ENCODE results near the gene FASTKD1.
"Not testable (repeated sequence)": the region's sequence is repeated elsewhere in the genome, so short reads cannot be mapped to it uniquely, and the experiment has no call there.

Gene FASTKD1

DNA sequence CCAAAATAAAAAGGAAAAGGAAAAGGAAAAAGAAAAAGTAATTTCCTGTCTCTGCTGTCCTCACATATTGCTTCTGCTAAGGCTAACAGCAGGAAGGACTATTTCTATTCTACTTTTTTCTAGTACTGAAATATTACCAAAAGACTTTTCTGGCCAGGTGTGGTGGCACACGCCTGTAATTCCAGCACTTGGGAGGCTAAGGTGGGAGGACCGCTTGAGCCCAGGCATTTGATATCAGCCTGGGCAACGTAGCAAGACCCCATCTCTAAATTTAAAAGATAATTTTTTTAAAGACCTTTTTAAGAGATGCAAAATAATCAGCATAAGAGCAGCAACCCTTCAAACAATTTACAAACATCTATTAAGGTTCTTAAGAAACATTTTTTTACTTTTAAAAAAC lies 31.2 kb downstream of the FASTKD1 start:
- Mint-ChIP-seq H3K27ac (no peak overlapping the region), H3K9me3 (no peaks in the 10 kb centered on the region), H3K4me1 (no peaks in the 10 kb centered on the region), H3K27me3 (no peaks in the 10 kb centered on the region), H3K36me3 (peaks cover 13% of the 10 kb centered on the region), H3K4me3 (no peak overlapping the region)
- ATAC-seq (ENCODE audit: low read depth) (no peak), DNase-seq (ENCODE audit: low spot score in 2 of 2) (no peak)

DNA sequence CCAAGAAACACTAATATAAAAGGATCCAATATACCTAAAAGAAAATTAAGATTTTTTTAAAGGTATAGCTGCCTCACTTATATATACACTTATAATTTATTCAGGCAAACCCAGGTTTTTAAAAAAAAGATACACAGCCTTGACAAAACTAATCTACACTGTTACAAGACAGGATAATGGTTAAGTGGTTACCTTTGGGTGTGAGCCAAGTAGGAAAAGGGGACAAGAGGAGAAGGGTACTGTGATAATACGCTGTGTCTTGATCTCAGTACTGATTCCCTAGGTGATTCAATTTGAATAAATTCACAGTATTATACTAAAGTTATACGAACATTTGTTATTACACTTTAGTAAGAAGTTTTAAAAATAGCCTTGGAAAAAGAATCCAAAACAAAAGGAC lies 33.5 kb downstream of the FASTKD1 start:
- H3K4me3 Mint-ChIP-seq = no peak overlapping the region
- no peaks in the 10 kb centered on the region for H3K4me1 Mint-ChIP-seq
- DNase-seq (ENCODE audit: low spot score in 2 of 2) = no peak
- H3K27ac Mint-ChIP-seq = no peak overlapping the region
- H3K36me3 Mint-ChIP-seq = peaks cover 13% of the 10 kb centered on the region
- ATAC-seq (ENCODE audit: low read depth) = no peak
- no peaks in the 10 kb centered on the region for H3K9me3 Mint-ChIP-seq
- H3K27me3 Mint-ChIP-seq = no peaks in the 10 kb centered on the region

DNA sequence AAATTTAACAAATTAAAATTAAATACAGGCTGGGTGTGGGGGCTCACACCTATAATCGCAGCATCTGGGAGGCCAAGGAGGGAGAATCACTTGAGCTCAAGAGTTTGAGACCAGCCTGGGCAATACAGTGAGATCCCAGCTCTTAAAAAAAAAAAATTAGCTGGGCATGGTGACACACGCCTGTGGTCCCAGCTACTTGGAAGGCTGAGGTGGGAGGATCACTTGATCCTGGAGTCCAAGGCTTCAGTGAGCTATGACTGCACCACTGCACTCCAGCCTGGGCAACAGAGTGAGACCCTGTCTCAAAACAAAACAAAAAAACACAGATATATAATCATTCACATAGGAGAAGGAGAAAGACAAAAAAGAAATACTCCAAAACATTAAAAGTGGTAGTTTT lies 34.2 kb downstream of the FASTKD1 start:
- not testable (repeated sequence) for H3K27ac Mint-ChIP-seq; ATAC-seq (ENCODE audit: low read depth); H3K4me3 Mint-ChIP-seq; H3K4me1 Mint-ChIP-seq; H3K27me3 Mint-ChIP-seq; H3K9me3 Mint-ChIP-seq; DNase-seq (ENCODE audit: low spot score in 2 of 2)
- peaks cover 13% of the 10 kb centered on the region for H3K36me3 Mint-ChIP-seq

DNA sequence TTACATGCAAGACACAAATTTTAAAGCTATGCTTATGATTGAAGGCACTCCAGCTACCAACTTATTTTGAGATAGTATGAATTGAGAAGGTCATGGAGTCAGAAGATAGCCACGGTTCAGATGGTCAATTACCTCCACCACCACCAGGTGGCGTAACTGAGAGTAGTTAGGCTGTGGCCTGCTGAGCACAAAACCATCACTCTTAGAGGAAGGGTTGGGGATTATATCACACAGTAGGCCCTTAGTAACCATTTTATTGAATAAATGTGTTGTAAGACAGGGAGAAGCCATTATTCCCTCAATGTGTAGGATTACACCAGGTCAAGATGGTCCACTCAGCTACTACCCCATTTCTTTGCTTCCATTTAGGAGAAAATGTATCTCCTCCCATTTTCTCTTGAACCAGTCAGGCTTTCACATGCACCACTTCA lies 45.4 kb downstream of the FASTKD1 start:
- Mint-ChIP-seq H3K36me3 (peaks cover 3% of the 10 kb centered on the region), H3K27ac (no peak overlapping the region), H3K4me3 (no peak overlapping the region), H3K4me1 (no peaks in the 10 kb centered on the region), H3K9me3 (no peaks in the 10 kb centered on the region), H3K27me3 (no peaks in the 10 kb centered on the region)
- ATAC-seq (ENCODE audit: low read depth) (peak; percentile 89), DNase-seq (ENCODE audit: low spot score in 2 of 2) (peak; percentile 72 to 75)

DNA sequence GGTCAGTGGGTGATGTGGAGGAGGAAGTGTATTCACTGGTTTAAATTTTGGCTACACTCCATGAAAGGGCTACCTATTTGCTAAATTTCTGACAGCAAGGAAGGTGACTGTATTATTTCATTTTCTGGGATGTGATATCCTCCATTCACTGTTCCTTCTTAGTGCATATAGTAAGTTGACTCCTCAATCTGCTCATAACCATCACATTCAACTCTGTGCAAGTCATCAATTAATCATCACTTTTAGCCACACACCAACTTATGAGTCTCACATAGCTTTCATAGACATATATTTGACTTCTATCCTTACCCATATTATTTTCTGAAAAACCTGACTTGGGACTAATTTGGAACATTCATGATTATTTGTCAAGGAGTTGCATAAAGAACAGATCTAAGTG lies 47.2 kb downstream of the FASTKD1 start:
- Mint-ChIP-seq H3K27me3 (no peaks in the 10 kb centered on the region), H3K36me3 (peaks cover 3% of the 10 kb centered on the region), H3K27ac (no peak overlapping the region), H3K4me1 (no peaks in the 10 kb centered on the region), H3K4me3 (no peak overlapping the region), H3K9me3 (no peaks in the 10 kb centered on the region)
- DNase-seq (ENCODE audit: low spot score in 2 of 2) = no peak
- no peak for ATAC-seq (ENCODE audit: low read depth)

DNA sequence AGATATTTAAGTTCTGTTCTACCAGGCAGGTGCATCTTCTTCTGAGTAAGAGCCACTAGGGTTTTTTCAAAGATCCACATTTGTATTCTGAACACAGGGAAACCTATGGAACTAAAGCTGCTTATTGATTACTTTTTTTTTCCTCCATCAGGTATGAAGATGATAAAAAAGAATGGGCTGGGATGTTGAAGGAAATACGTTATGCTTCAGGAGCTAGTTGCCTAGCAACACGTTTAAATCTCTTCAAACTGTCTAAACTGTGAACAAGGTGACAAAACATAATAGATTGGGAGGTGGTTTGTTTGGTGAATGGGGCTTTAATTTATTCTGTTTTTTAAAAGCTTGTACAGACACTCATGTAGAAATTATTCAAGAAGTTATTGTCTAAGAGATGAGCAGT lies 48.2 kb downstream of the FASTKD1 start:
- Mint-ChIP-seq H3K4me3 (no peak overlapping the region), H3K27ac (no peak overlapping the region), H3K27me3 (no peaks in the 10 kb centered on the region), H3K36me3 (peaks cover 3% of the 10 kb centered on the region), H3K4me1 (no peaks in the 10 kb centered on the region), H3K9me3 (no peaks in the 10 kb centered on the region)
- ATAC-seq (ENCODE audit: low read depth) (no peak), DNase-seq (ENCODE audit: low spot score in 2 of 2) (no peak)

DNA sequence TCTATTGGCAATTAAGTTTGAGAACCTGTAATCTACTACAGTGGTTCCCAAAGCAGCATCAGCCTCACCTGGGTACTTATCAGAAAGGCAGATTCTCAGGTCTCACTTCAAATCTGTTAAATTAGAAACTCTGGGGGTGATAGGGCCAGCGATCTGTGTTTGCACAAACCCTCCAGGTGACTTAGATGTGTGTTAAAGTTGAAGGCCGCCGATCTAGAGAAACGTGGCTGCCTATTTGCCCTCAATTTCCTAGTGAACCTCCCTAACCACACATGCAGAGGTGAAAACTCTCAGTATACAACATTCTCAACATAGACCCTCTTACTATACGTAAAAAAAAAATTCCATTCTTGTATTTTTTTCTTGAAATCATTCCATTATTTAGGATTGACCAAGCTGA lies 50.0 kb downstream of the FASTKD1 start:
- DNase-seq (ENCODE audit: low spot score in 2 of 2) (no peak), ATAC-seq (ENCODE audit: low read depth) (no peak)
- Mint-ChIP-seq H3K4me1 (no peaks in the 10 kb centered on the region), H3K36me3 (no peaks in the 10 kb centered on the region), H3K9me3 (no peaks in the 10 kb centered on the region), H3K4me3 (no peak overlapping the region), H3K27ac (no peak overlapping the region), H3K27me3 (no peaks in the 10 kb centered on the region)

DNA sequence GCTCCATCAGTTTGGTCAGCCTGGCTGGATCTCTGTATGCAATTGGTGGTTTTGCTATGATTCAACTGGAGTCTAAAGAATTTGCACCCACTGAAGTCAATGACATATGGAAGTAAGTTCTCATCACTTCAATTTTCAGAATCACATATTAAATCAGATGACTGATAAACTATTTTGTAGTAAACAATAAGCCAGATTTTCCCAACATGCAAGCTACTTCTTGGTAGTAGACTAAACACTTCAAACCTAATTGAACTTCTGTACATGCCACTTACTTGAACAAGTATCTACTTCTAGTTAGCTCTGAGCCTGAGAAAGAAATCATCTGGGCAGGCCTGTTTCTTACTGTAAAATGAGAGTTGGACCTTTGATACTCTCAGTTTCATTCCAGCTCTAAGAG lies 52.8 kb downstream of the FASTKD1 start:
- Mint-ChIP-seq H3K9me3 (no peaks in the 10 kb centered on the region), H3K27ac (no peak overlapping the region), H3K4me3 (no peak overlapping the region), H3K36me3 (no peaks in the 10 kb centered on the region), H3K27me3 (no peaks in the 10 kb centered on the region), H3K4me1 (no peaks in the 10 kb centered on the region)
- DNase-seq (ENCODE audit: low spot score in 2 of 2) = no peak
- ATAC-seq (ENCODE audit: low read depth) = no peak

DNA sequence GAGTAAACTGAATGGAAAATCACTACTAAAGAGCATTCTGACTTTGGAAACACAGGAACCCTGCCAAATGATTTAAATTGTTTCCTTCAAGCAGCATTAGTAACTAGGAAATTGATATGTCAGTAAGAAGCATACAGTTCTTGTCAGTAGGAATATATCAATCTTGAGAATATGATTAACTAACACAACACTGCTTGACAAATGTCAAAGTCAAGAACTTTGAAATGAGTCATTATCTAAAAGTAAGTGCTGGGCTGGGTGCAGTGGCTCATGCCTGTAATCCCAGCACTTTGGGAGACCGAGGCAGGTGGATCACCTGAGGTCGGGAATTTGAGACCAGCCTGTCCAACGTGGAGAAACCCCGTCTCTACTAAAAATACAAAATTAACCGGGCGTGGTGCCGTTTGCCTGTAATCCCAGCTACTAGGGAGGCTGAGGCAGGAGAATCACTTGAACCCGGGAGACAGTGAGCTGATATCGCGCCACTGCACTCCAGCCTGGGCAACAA lies 57.1 kb downstream of the FASTKD1 start:
- not testable (repeated sequence) for H3K4me1 Mint-ChIP-seq; DNase-seq (ENCODE audit: low spot score in 2 of 2); H3K36me3 Mint-ChIP-seq; H3K27ac Mint-ChIP-seq; H3K4me3 Mint-ChIP-seq; H3K27me3 Mint-ChIP-seq; H3K9me3 Mint-ChIP-seq; ATAC-seq (ENCODE audit: low read depth)

DNA sequence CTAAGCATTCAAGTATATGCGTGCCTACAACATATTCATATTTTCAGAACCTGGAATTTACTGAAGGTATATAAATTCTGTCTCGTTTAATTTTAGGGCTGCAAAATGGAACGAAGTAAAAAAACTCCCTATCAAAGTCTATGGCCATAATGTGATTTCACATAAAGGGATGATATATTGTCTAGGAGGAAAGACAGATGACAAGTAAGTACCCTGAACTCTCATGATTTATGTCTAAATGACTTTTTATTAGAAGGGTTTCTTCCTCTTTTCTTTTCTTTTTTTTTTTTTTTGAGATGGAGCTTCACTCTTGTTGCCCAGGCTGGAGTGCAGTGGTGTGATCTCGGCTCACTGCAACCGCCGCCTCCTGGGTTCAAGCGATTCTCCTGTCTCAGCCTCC lies 58.9 kb downstream of the FASTKD1 start:
- H3K9me3 Mint-ChIP-seq; DNase-seq (ENCODE audit: low spot score in 2 of 2); H3K36me3 Mint-ChIP-seq; H3K27ac Mint-ChIP-seq; ATAC-seq (ENCODE audit: low read depth); H3K27me3 Mint-ChIP-seq; H3K4me1 Mint-ChIP-seq; H3K4me3 Mint-ChIP-seq: not testable (repeated sequence)

DNA sequence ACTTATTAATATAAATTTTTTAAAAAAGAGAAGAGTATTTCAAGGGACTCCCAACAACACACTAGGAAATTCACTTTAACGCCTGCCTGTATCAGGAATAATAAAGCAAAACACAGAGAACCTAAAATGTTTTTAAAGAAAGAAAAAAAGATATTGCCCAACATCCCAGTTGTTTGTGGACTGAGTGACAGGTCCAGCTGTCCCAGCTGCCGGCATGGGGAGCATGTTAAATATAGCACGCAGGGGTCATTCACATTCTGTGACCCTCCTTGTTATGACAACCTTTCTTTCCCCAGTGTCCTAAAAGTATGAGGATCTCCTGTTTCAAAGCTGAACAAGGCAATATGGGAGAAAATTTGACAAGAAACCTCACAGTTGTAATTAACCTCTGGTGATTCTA lies 59.7 kb downstream of the FASTKD1 start:
- ATAC-seq (ENCODE audit: low read depth) (no peak), DNase-seq (ENCODE audit: low spot score in 2 of 2) (no peak)
- H3K9me3 Mint-ChIP-seq = no peaks in the 10 kb centered on the region
- H3K27ac Mint-ChIP-seq = no peak overlapping the region
- no peak overlapping the region for H3K4me3 Mint-ChIP-seq
- H3K27me3 Mint-ChIP-seq = no peaks in the 10 kb centered on the region
- no peaks in the 10 kb centered on the region for H3K36me3 Mint-ChIP-seq
- no peaks in the 10 kb centered on the region for H3K4me1 Mint-ChIP-seq

DNA sequence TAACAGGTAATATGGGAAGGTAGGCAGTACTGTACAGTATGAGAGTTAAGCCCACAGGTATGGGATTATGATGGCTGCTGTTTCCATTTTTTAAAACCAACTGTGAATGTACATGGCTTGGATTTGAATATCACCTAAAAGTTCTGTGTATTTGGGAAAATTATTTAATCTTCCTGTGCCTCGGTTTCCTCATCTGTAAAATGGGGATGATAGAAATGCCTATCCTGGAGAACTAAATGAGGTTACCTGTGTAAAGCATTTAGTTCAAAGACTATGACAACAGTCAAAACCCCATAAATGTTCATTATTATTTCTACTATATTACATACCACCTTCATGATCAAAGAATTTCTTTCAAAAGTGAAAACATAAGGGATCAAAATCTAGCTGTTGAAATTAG lies 60.6 kb downstream of the FASTKD1 start:
- ATAC-seq (ENCODE audit: low read depth) = no peak
- DNase-seq (ENCODE audit: low spot score in 2 of 2) = no peak
- H3K27me3 Mint-ChIP-seq = no peaks in the 10 kb centered on the region
- no peaks in the 10 kb centered on the region for H3K9me3 Mint-ChIP-seq
- no peak overlapping the region for H3K4me3 Mint-ChIP-seq
- H3K27ac Mint-ChIP-seq = no peak overlapping the region
- H3K36me3 Mint-ChIP-seq = no peaks in the 10 kb centered on the region
- no peaks in the 10 kb centered on the region for H3K4me1 Mint-ChIP-seq

DNA sequence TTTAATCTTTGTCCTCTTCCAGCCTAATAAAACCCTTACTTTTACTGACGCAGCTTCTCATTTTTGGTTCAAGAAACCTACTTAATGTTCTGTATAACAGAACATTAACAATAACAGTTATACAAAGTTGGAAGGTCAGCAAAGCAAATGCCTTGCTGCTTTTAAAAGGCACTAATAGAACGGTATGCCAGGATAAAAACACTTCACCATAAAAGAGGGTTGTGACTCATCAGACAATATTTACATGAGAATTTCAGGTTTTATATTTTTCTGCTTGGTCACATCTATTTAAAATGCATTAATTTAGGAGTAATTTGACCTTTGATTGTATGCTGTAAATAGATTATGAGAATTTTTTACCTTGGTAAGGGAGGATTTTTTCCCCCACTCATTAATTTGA lies 61.1 kb downstream of the FASTKD1 start:
- Mint-ChIP-seq H3K36me3 (no peaks in the 10 kb centered on the region), H3K4me3 (no peak overlapping the region), H3K4me1 (no peaks in the 10 kb centered on the region), H3K27me3 (no peaks in the 10 kb centered on the region), H3K9me3 (no peaks in the 10 kb centered on the region), H3K27ac (no peak overlapping the region)
- DNase-seq (ENCODE audit: low spot score in 2 of 2) (no peak), ATAC-seq (ENCODE audit: low read depth) (no peak)

DNA sequence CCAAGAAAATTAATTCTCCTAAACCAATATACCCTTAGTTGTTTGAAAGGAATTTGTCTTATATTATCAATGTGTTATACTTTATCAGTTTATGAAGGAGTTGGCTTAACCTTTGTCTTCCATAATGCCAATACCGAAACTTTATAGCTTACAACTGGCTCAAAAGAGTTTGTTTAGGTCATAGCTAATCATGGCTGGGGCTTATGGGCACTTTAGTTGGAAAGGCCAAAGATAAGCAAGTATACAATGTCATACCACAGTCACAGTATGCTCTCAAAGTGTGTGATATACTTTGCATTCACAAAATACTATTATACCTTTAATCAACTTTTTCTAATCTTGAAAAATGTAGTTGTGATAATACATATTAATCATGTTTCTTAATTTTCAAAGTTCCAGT lies 61.8 kb downstream of the FASTKD1 start:
- no peak for ATAC-seq (ENCODE audit: low read depth)
- H3K27ac Mint-ChIP-seq = no peak overlapping the region
- H3K27me3 Mint-ChIP-seq = no peaks in the 10 kb centered on the region
- no peak overlapping the region for H3K4me3 Mint-ChIP-seq
- H3K9me3 Mint-ChIP-seq = no peaks in the 10 kb centered on the region
- H3K4me1 Mint-ChIP-seq = no peaks in the 10 kb centered on the region
- no peaks in the 10 kb centered on the region for H3K36me3 Mint-ChIP-seq
- DNase-seq (ENCODE audit: low spot score in 2 of 2) = no peak

DNA sequence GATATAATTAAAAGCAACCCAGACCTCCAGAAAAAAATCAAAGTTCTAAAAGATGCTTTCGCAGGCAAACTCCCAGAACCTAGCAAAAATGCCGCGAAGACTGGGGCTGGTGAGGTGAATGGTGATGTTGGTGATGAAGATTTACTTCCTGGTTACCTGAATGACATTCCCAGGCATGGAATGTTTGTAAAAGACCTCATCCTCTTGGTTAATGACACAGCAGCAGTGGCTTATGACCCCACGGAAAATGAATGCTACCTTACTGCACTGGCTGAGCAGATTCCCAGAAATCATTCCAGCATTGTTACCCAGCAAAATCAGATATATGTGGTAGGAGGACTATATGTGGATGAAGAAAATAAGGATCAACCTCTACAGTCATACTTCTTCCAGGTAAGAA lies 63.2 kb downstream of the FASTKD1 start:
- H3K27me3 Mint-ChIP-seq = no peaks in the 10 kb centered on the region
- no peak overlapping the region for H3K4me3 Mint-ChIP-seq
- H3K36me3 Mint-ChIP-seq = no peaks in the 10 kb centered on the region
- no peaks in the 10 kb centered on the region for H3K9me3 Mint-ChIP-seq
- no peak for DNase-seq (ENCODE audit: low spot score in 2 of 2)
- ATAC-seq (ENCODE audit: low read depth) = no peak
- H3K27ac Mint-ChIP-seq = no peak overlapping the region
- no peaks in the 10 kb centered on the region for H3K4me1 Mint-ChIP-seq

DNA sequence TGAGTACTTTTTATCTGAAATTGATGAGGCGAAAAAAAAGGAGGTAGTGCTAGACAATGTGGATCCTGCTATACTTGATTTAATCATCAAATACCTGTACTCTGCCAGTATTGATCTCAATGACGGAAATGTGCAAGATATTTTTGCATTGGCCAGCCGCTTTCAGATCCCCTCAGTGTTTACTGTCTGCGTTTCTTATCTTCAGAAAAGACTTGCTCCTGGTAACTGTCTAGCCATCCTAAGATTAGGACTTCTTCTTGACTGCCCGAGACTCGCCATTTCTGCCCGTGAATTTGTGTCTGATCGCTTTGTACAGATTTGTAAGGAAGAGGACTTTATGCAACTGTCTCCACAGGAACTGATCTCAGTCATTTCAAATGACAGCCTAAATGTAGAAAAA lies 63.7 kb downstream of the FASTKD1 start:
- DNase-seq (ENCODE audit: low spot score in 2 of 2) (no peak), ATAC-seq (ENCODE audit: low read depth) (no peak)
- Mint-ChIP-seq H3K27ac (no peak overlapping the region), H3K9me3 (no peaks in the 10 kb centered on the region), H3K36me3 (no peaks in the 10 kb centered on the region), H3K4me3 (no peak overlapping the region), H3K27me3 (no peaks in the 10 kb centered on the region), H3K4me1 (no peaks in the 10 kb centered on the region)
